Mucosa of gallbladder (tissue), 1 donor: ENCODE measurements around the gene GFI1. TPM values are rescaled to one million over a fixed set of nuclear protein-coding genes. Genes with fewer than 3 reads are reported as not detected.
A peak's percentile ranks its signal among the peaks of the same experiment; 100 is the strongest.

ENCODE experiments used
- DNase-seq: peaks from one replicate; pipeline ENCODE4 v3.0.0-alpha.2; 2020; ENCODE audit warnings: low spot score
- total RNA-seq: library from RNA; stranded (reverse); gene quantifications from one replicate; pipeline ENCODE4 v1.2.1, GENCODE V29; 2021
- donor health status: DM: no; HTN: no; CAD: no.

Gene GFI1
- total RNA-seq, 1 donor from 2014 or later: 3.0 TPM

DNA sequence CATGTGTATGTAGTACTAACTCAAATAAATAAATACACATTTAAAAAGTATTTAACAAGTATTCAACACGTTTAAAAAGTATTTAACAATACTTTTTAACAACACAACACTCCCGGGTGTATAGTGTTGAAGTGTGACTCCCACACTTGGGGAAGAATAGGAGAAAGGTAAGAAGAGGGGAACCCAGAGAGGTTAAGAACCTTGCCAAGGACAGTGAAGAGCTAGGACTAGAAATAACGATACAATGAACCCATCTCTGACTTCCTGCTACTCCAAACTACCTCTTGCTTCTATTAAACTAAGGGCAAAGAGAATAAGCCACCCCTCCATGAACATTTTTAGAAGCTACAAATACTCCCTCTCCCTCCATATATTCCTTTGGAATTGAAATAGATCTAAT, 1.7 kb upstream of the GFI1 start:
- DNase-seq: no peak

DNA sequence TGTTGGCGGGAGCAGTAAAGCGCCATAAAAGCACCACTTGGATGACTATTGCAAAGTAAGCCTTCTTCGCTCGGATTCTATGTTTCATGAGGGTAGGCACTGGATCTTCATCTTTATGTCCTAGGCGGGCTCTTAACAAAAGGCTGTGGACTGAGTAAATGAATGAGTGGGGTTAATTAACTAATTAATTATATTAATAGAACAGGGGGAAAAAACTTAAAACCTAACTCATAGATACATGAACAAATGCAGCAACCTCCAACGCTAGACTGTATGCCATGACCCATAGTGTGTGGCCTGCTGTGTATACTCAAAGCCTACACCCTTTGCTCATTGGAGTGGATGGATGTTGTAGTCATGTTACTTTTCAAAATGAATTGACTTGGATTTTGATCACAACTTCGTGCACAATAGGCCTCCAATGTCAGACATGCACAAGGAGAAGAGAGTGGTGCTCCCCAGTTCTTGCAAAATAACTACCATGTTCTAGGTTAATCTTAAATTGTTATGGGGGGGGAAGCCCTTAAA, 417 bp upstream of the GFI1 start:
- no peak for DNase-seq

DNA sequence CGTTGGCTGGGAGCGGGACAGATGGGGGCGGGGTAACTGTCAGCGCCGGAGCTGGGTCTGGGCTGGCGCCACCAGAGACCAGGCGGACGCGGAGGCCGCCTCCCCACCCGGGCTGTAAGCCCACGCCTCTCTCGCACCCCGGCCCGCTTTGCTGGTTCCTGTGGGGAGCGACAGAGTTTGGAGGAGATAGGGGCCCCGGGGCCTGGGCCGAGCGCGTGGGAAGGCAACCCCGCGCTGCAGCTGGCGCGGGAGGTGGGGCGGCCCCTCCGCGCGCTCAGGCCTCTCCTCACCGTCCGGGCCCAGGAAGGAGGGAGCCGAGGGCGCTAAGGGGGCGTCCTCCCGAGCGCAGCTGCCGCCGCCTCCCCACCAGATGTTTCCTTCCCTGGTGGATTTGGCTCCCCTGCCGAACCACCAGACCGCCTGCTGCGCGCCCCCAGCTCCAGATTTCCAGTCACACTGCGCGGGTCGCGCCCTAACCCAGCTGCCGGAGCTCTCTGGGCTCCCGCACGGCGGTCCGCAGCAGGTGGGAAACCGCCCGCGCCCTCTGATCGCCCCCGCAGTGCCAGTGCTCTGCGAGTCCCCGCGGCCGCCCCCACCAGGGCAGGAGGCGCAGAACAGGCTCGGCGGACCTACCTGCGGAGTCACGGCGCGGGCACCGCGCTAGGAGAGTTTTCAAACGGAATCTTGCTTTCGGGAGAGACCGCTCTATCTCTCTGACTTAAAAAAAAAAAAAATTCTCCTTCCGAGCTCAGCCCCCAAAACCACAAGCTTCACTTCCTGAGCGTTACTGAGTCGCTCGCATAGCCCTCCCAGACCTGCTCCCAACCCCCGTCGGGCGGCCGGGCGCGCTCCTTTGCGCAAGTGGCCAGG, 1.1 kb downstream of the GFI1 start:
- DNase-seq: peak; percentile 27

DNA sequence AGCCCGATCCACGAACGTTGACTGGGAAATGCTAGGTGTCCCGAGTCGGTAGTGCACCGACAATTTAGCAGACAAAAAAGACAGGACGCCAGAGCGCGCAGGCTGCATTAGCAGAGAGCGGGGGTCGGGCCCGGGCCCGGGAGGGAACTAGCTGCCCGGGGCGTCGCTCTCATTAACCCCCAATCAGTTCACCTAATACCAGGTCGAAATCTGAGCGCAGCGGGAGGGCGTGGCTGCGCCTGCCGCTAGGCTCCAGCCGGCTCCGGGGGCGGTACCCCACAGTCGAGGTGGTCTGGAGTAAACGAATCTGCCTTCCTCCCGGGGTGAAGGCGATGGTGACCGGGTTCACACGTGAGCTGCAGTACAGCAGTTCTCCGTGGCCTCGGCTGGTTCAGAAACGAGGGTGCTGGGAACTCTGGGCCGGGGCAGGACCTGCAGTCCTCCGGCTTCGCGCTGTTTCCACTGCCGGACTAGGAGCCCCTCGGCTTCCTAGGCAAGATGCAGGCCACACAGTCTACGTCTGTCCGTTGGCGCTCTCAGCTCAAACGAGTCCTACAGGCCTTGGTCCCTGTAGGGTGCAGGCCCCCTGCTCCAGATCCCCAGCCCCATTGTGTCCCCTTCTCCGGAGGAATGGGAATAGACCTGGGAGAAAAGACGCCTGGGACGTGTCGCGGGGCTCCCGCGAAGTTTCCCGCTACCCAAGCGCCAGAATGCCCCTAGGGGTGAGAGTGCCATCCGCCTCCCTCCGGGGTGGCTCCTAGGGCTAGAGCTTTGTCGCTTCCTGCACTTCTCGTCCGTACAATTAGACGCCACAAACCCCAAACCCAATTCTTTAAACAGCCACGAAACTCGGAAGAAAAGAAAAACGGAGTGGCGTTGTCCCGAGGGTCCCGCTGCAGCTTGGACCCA, 2.0 kb downstream of the GFI1 start:
- no peak for DNase-seq

DNA sequence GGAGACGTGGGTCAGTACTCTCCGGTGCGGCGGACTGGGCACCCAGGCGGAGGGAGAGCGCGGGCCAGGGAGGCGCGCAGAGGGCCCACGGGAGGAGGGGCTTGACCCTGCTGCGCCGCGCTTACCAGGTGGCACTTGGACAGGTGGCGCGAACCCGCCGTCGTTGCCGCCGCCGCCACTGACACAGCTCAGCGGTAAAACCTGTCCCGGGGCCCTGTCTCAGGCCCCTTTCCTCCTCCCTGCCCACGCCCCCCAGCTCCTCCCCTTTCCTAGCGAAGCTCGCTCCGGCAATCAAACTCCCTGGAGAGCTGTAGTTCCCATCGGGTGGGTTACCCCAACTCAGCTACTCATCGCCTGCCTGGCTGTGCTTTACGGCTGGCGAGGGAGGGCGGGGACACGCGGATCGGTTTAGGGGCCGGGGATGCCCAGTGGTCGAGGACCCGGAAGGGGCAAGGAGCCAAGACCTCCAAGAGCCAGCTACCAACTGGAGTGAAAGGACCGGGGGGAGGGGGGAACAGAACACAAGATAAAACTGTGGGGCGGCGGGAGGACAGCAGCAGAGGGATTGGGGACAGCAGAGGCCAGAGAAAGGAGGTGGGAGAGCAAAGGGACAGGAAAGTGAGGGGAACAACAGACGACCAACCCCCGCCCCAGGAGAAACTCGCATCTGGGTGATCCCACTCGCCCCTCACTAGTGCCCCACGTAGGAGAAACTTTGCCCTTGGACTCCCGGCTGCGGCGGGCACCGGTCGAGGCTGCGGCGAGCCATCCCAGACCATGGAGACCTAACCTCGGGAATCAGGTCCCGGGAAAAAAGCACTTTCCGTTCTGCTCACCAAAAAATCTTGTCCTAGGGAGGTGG, 2.9 kb downstream of the GFI1 start:
- no peak for DNase-seq

DNA sequence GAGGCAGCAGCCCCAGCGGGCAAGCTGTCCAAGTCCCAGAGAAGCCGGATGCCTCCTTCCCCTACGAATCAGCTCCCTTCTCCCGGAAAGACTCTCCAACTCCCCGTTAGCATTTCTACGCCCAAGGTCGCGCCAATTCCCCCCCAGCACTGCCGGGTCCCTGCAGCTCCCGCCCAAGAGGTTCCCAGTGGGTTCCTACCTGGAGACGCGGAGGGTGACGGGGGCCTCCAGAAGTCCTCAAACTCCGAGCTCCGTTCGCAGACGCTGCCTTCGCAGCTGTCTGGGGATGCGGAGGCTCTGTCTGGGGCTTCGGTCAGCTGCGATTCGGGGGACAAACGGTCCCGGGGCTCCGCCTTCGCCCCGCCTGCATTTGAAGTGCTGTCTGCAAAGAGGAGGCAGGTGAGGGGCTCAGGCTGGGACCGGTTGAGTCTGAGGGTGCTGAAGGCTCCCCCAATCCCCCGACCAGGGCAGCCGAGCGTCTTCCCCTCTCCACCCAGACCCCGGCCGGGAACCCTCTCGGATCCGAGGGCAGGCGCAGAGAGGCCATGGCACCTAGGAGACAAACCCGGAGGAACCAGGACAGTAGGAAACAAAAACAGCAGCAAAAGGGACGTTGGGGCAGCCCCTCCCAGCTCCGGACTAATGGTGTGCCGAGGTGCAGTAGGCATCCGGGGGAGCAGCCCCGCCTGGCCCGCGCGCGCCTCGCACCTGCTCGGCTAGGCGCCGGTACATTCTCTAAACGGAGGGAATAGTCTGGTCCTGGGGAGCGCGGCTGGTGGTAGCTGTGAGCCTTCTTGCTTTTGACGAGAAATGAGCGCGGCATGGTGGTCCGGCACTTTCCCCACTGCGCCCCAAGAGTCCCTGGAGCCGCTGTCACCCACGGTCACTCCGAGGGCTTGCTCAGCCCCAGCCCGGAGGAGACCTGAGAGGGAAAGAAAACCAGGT, 3.8 kb downstream of the GFI1 start:
- DNase-seq: no peak

DNA sequence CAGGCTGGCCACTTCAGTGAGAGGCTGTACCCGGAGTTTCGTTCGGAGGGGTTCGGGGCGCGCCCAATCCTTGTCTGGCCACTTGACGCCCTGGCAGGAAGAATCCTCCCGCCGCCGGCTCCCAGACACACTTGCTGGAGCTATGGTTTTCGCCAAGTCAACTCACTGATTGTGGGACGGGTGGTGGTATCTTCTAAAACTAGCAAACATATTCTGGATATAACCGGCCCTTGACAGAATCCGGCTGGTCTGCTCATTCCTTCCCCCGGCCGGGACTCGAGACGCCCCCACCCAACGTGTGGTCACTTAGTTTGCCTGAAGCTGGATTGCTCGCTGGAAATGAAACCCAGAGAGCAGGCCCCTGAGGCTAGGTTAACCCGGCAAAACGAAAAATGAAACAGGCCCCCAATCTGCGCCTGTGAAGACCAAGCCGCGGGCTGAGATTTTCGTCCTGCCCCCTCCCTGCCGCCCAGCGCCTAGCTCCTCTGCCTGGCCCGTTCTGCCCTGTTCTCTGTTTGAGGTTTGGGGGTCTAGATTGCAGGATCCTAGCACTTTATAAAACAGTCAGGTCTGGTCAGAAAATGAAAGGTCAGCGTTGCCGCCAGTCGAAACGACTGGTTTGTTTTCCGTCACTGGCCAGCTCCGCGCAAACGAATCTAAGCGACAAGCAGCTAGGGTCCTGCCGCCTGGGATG, 4.6 kb downstream of the GFI1 start:
- no peak for DNase-seq

DNA sequence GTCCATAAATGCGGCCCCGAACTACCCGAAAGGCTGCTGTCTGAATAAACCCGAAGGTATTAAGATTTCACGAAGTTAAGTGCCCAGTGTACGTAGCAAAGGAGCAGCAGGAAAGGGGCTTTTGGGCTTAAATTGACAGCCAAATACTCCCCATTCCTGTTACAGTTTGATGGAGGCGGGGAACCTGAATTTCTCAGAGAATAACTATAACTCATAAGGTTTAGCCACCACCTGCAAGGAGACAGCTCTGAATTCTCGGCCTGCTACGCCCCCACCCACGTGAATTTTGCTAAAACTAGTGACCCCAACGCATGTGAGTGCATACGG, 5.2 kb downstream of the GFI1 start:
- DNase-seq: no peak

DNA sequence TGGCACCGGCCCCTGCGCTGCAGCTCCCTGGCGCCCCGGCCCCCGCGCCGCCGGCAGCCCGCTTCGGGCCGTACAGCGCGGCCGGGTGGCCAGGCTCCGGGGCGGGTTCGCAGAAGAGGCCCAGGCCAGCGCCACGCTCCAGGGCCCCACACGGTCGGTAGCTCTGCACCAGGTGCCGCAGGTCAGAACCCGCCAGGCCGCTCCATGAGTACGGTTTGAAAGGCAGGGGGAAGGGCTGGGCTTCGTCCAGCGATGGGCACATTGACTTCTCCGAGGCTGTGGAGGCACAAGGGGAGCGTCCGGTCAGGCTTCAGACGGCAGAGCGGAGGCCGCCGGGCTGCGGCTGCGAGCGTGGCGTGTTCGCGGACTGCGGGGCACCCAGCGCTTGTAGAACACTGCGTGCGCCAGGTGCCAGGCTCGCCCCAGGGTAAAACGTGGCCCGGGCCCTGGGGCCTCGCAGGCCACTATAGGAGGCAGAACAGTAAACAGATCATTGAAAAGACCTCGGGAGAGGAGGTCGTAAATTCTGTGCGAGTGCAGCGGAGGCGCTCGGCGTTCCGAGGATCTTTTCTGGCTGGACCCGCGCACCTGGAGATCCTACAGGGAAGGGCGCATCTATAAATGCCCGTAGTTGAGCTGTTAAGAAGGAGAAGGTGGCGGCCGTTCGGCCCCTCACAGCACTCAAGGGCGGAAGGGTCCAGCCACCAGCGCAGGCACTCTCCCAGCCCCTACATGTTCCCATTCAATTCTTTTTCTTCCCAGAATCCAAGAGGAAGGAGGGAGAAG, 5.7 kb downstream of the GFI1 start:
- no peak for DNase-seq

DNA sequence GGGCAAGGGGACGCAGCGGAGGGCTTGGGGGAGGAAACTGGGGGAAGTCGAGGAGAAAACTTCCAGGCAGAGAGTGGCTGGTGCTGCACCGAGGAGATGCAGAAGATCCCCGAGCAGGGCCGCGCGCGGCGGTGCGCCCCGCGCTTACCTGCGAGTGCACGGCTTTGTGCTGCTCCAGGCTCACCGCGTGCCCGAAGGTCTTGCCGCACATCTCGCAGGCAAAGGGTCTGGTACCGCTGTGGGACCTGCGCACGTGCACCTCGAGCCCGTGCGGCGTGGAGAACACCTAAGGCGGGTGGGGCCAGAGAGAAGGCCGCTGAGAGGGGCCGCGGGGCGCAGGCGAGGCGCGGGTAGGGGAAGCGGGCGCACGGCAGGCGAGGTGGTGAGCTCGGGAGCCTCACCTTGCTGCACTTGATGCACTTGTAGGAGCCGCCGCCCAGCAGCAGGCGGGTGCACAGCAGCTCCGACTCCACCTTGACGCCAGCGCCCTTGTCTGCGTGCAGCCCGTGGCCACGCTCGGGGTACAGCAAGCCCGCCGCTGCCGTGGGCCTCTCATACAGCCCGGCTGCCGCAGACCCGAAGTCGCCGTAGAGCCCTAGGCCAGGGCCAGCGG, 6.4 kb downstream of the GFI1 start:
- DNase-seq: no peak

DNA sequence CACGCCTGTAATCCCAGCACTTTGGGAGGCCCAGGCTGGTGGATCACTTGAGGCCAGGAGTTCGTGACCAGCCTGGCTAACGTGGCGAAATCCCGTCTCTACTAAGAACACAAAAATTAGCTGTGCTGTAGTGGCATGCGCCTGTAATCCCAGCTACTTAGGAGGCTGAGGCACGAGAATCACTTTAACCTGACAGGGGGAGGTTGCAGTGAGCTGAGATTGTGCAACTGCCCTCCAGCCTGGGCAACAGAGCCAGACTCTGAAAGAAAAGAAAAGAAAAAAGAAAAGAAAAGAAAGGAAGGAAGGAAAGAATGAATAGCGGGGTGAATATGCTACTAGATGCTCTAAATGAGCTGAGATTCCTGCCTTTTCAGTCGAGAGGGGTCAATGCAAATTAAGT, 7.1 kb downstream of the GFI1 start:
- DNase-seq: no peak

DNA sequence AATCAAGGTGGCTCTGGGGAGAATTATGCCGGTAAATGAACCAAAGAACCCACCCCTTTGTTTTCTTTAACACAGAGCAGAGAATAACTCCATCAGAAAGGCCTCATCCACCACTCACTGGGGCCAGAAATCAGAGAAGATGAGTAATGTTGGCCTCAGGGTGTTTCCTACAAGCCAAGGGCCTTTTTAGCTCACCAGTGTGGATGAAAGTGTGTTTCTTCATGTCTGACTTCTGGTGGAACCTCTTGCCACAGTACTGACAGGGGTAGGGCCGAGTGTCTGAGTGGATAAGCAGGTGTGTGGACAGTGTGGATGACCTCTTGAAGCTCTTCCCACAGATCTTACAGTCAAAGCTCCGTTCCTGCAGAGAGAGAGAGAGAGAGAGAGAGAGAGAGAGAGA, 8.3 kb downstream of the GFI1 start:
- no peak for DNase-seq

DNA sequence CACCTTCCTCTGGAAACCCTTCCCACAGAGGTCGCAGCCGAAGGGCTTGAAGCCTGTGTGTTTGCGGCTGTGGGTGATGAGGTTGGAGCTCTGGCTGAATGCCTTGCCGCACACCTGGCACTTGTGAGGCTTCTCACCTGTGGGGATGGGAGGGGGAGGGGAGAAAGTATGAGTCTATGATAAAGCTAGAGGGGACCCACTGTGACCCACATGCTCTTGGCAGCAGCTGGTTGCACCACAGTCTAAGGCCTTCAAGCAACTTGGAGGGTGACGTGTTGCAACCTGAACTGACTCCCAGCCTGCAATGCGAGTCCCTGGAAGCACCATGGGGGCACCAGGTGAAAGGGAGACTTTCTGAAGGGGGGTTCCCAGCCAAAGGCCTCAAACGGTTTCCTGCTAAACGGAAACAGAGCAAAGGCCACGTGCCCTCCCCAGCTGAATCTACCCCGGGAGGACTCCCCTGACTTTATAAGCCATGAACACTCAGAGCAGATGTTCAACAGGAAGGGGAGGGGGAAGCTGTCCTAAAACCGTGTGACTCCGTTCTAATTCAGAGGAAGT, 10.6 kb downstream of the GFI1 start:
- no peak for DNase-seq

DNA sequence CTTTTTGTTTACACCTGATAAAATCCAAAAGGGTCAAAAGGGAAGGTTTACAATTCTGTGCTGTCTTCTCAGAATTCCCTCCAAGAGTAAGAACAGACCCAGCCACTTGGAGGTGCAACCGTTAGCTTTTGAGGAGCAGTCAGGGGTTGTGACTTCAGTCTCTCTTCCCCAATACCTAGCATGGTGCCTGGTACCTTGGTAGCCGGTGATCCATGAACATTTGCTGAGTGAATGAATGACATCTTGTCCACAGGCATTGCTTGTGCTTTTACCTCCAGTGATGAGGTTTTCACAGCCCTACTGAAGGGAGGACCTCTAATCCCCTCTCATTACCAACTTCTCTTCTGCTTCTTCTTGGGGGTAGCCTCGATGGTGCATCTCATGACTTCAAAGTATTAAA, 11.7 kb downstream of the GFI1 start:
- DNase-seq: no peak

DNA sequence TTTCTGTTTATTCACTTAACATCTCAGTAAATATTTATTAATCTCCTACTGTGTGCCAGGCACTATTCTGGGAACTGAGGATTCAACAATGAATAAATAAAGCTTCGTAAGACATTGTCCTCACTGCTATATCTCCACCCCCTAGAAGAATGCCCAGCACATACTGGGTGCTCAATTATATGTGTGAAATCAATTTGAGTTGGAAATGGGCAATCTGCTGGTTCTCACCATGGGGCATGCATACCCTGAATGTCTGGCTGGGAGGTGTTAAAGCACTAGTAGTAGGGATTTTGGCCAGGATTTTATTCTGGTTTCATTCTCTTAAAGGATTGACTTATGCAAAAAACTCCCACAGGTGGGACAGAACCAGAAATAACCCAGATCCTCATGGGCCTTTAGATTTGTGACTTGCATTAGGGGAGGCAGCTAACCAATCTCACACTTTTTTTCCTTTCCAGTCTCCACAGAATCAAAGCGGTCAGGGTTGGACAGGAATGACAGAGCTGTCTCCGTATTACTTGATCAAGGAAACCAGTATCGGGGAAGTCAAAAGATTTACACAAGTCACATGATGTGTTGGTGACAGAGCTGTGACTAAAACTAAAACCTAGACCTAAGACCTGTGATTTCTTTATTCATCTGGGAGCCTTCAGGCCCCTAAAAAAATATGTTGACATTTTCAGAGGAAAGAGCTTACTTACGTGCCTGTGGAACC, 12.8 kb downstream of the GFI1 start:
- DNase-seq: no peak

DNA sequence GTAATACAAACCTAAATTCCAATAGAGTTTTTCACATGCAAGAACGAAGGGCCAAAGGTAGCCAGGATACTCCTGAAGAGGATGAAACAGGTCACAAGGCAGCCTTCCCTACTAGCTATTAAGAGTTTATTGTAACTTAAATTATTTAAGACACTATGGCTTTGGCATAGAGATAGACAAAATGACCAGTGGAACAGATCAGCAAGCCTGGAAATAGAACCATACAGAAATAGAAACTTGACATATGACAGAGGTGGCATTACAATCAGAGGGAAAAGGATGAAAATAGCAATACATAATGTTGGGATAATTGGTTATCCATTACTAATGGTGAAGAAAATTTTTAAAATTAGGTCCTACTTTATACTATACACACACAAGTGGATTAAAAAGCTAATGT, 16.5 kb downstream of the GFI1 start:
- DNase-seq: no peak

DNA sequence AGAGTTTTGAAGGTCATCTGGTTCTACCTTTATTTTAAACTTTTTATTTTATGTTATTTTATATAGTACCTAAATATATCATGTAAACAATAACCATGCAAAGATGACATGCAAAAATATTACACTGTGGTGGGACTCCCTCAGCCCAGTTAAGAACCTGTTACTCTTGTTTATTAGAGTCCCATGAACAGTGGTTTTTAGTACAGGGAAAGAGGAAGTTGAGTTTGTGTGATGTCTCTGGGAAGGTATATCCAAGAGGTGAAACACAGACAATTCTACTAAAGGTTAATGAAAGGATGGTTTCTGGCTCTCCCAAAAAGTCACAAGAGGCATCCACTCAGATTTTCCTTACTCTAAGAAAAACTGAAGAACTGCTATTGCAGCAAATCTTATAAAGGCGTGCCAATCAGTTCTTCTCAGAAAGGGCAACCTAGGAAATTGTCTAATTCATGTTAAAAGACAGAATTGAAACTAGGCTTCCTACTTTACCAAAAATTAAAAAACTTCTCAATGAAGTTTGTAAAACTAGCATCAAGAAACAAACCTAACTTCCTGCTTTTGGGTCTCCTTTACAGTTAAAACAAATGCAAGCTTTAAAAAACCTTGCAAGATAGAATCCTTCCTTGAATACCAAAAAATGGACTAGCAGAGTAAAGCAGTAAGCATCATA, 19.9 kb downstream of the GFI1 start:
- no peak for DNase-seq
